SK-N-SH (cell line): Measurements from ENCODE around the gene ERMARD. TPM values are rescaled to one million over a fixed set of nuclear protein-coding genes. Genes with fewer than 3 reads are reported as not detected.

Source experiments
- CTCF ChIA-PET: fragments of 300-600, 350-600 bp; formaldehyde crosslinking; extraction: SDS; loops from one replicate; lab custom pipeline; 2021; lab: Yijun Ruan, JAX
- POLR2A ChIA-PET: fragments of 350-600 bp; sonication (Branson Sonifier 250); formaldehyde crosslinking; extraction: SDS; loops from one replicate; lab custom pipeline; 2020; ENCODE audit warnings: antibody characterized with exemption, inconsistent platforms; lab: Yijun Ruan, JAX
- DNase-seq: peaks from one replicate; pipeline ENCODE4 v3.0.0; 2012
- H2AFZ ChIP-seq: fragments of 200-600 bp; sonication (generic); 2 replicates; pipeline ENCODE4 v1.8.1; 2016; ENCODE audit warnings: antibody characterized with exemption, mild to moderate bottlenecking, low read depth
- H3F3A ChIP-seq: fragments of 200-600 bp; sonication (generic); replicated peaks from 2 replicates; pipeline ENCODE3; 2016; ENCODE audit warnings: antibody characterized with exemption, mild to moderate bottlenecking; ENCODE audit not compliant: insufficient read depth
- H3K27ac ChIP-seq, 2 experiments: fragments of 200-500 bp in 1 of 2; fragments of 200-600 bp in 1 of 2; sonication (Bioruptor generic) in 1 of 2; sonication (generic), shearing (Covaris generic) in 1 of 2; 2 replicates each; pipeline versions ENCODE4 v1.5.1 to v1.6.1; 2014 to 2016; ENCODE audit warnings: low read depth in 2 of 2, inconsistent platforms in 1 of 2, low read length in 1 of 2, mild to moderate bottlenecking in 1 of 2, mixed read lengths in 1 of 2
- H3K27me3 ChIP-seq: fragments of 200-600 bp; sonication (generic), shearing (Covaris generic); 2 replicates; pipeline ENCODE4 v1.6.1; 2016; ENCODE audit warnings: mixed run types; ENCODE audit not compliant: insufficient read depth
- H3K36me3 ChIP-seq, 2 experiments: fragments of 200-500 bp in 1 of 2; fragments of 200-600 bp in 1 of 2; sonication (Bioruptor generic) in 1 of 2; sonication (generic) in 1 of 2; replicated peaks in 1 of 2; 2 replicates each; pipeline versions ENCODE3 to v1.5.1; 2014 to 2016; ENCODE audit warnings: low read length in 1 of 2, mild to moderate bottlenecking in 1 of 2; ENCODE audit not compliant: insufficient read depth in 2 of 2, control insufficient read depth in 1 of 2
- H3K4me1 ChIP-seq, 2 experiments: fragments of 200-500 bp in 1 of 2; fragments of 200-600 bp in 1 of 2; sonication (Bioruptor generic) in 1 of 2; sonication (generic), shearing (Covaris generic) in 1 of 2; 2 replicates each; pipeline versions ENCODE4 v1.5.1 to v1.6.1; 2014 to 2016; ENCODE audit warnings: low read depth in 1 of 2, low read length in 1 of 2, mixed run types in 1 of 2; ENCODE audit not compliant: insufficient read depth in 2 of 2, control insufficient read depth in 1 of 2
- H3K4me2 ChIP-seq: fragments of 200-600 bp; sonication (generic), shearing (Covaris generic); 2 replicates; pipeline ENCODE4 v1.6.1; 2017; ENCODE audit warnings: mixed run types
- H3K4me3 ChIP-seq, 2 experiments: fragments of 200-500 bp in 1 of 2; fragments of 200-600 bp in 1 of 2; sonication (Bioruptor generic) in 1 of 2; sonication (generic), shearing (Covaris generic) in 1 of 2; 2 replicates each; pipeline versions ENCODE4 v1.5.1 to v1.8.1; 2014 to 2016; ENCODE audit warnings: low read depth in 2 of 2, inconsistent platforms in 1 of 2, low read length in 1 of 2, mild to moderate bottlenecking in 1 of 2, mixed read lengths in 1 of 2, moderate library complexity in 1 of 2
- H3K79me2 ChIP-seq: fragments of 200-600 bp; sonication (generic); 2 replicates; pipeline ENCODE4 v1.8.1; 2017; ENCODE audit warnings: mild to moderate bottlenecking; ENCODE audit not compliant: insufficient read depth
- H3K9ac ChIP-seq: fragments of 200-600 bp; sonication (generic); 2 replicates; pipeline ENCODE4 v1.6.1; 2017; ENCODE audit warnings: mixed run types
- H3K9me2 ChIP-seq: fragments of 200-600 bp; sonication (generic); 2 replicates; pipeline ENCODE4 v1.6.1; 2017; ENCODE audit warnings: mixed run types
- H3K9me3 ChIP-seq: fragments of 200-600 bp; sonication (generic); 2 replicates; pipeline ENCODE4 v1.6.1; 2017; ENCODE audit warnings: mixed run types, mild to moderate bottlenecking, moderate library complexity
- H4K20me1 ChIP-seq: fragments of 200-600 bp; sonication (generic); 2 replicates; pipeline ENCODE4 v1.6.1; 2017; ENCODE audit warnings: mild to moderate bottlenecking, mixed run types; ENCODE audit not compliant: insufficient read depth
- CTCF ChIP-seq: fragments of 200-600 bp; sonication (generic); IDR thresholded peaks from 2 replicates; pipeline ENCODE4 v1.6.1; 2017; ENCODE audit warnings: antibody characterized with exemption, mild to moderate bottlenecking, moderate library complexity
- FOSL2 ChIP-seq: IDR thresholded peaks from 2 replicates; pipeline ENCODE4 v1.4.0; 2012; ENCODE audit warnings: low read depth, mild to moderate bottlenecking, moderate library complexity, borderline replicate concordance
- FOXJ3 ChIP-seq: sonication (generic); formaldehyde crosslinking; IDR thresholded peaks from 2 replicates; pipeline ENCODE4 v1.5.1; 2020; ENCODE audit warnings: mild to moderate bottlenecking, missing genetic modification reagents
- FOXM1 ChIP-seq: IDR thresholded peaks from 2 replicates; pipeline ENCODE4 v1.4.0; 2012; ENCODE audit warnings: low read depth, mild to moderate bottlenecking
- GABPA ChIP-seq: IDR thresholded peaks from 2 replicates; pipeline ENCODE4 v1.4.0; 2012; ENCODE audit warnings: low read depth, mild to moderate bottlenecking
- GATA2 ChIP-seq: sonication (generic); formaldehyde crosslinking; IDR thresholded peaks from 2 replicates; pipeline ENCODE4 v1.5.0; 2020; ENCODE audit warnings: mild to moderate bottlenecking, missing genetic modification reagents
- JUND ChIP-seq: IDR thresholded peaks from 2 replicates; pipeline ENCODE4 v1.4.0; 2012
- MXI1 ChIP-seq: IDR thresholded peaks from 2 replicates; pipeline ENCODE4 v1.6.1; 2012; ENCODE audit warnings: mild to moderate bottlenecking, low read depth, low read length, improper control_type of control experiment
- NFIC ChIP-seq: IDR thresholded peaks from 2 replicates; pipeline ENCODE4 v1.4.0; 2012; ENCODE audit warnings: borderline replicate concordance
- PBX3 ChIP-seq: IDR thresholded peaks from 2 replicates; pipeline ENCODE4; 2012
- POLR2AphosphoS5 ChIP-seq: IDR thresholded peaks from 2 replicates; pipeline ENCODE4 v1.6.1; 2012; ENCODE audit warnings: low read depth, low read length
- RFX5 ChIP-seq: IDR thresholded peaks from 2 replicates; pipeline ENCODE4 v1.6.1; 2012; ENCODE audit warnings: mild to moderate bottlenecking, improper control_type of control experiment, low read length
- RXRA ChIP-seq: IDR thresholded peaks from 2 replicates; pipeline ENCODE4 v1.4.0; 2012; ENCODE audit warnings: low read depth, mild to moderate bottlenecking, borderline replicate concordance
- SIN3A ChIP-seq: IDR thresholded peaks from 2 replicates; pipeline ENCODE4 v1.6.1; 2012; ENCODE audit warnings: low read depth, mild to moderate bottlenecking, low read length, moderate library complexity, borderline replicate concordance
- SMC3 ChIP-seq: IDR thresholded peaks from 2 replicates; pipeline ENCODE4 v1.6.1; 2012; ENCODE audit warnings: low read depth, low read length, improper control_type of control experiment
- TAF1 ChIP-seq: IDR thresholded peaks from 2 replicates; pipeline ENCODE4 v1.6.1; 2012; ENCODE audit warnings: low read depth, mild to moderate bottlenecking, low read length, moderate library complexity, borderline replicate concordance
- TCF12 ChIP-seq: IDR thresholded peaks from 2 replicates; pipeline ENCODE4 v1.4.0; 2012
- USF1 ChIP-seq: IDR thresholded peaks from 2 replicates; pipeline ENCODE4 v1.4.0; 2012; ENCODE audit warnings: low read depth, borderline replicate concordance
- YY1 ChIP-seq: IDR thresholded peaks from 2 replicates; pipeline ENCODE4 v1.4.0; 2012; ENCODE audit warnings: low read depth, mild to moderate bottlenecking
- ZBTB33 ChIP-seq: IDR thresholded peaks from 2 replicates; pipeline ENCODE4 v1.4.0; 2012; ENCODE audit warnings: low read depth, borderline replicate concordance
- polyA plus RNA-seq, 3 experiments: library from polyadenylated mRNA; depleted of rRNA; stranded (reverse); fragments of >200 nt; gene quantifications; 2 replicates each; pipeline ENCODE4 v1.2.3, GENCODE V29; 2012

ERMARD gene
- polyA plus RNA-seq, 1 of the 3 experiments (the other 2 are of a cell fraction), result 43.2 TPM

- no peak overlapping the region for H3K4me3 ChIP-seq
- no peaks in the 10 kb centered on the region for H3K27me3 ChIP-seq
- ChIA-PET CTCF (interaction anchor here (1.0 to 10.9 kb wide), 4 partner anchors 15 to 719 kb away, joined by 3 to 80 read pairs (median 9); no protein-coding TSS in a partner anchor), POLR2A (interaction anchor here (0.6 to 0.9 kb wide), 3 partner anchors 9 to 748 kb away, joined by 3 read pairs; no protein-coding TSS in a partner anchor)
- no peak for DNase-seq
- H3K79me2 ChIP-seq, result no peaks in the 10 kb centered on the region
- H2AFZ ChIP-seq, result no peak overlapping the region
- TF ChIP-seq GATA2 (CRISPR knock-in tag) (no peak), RXRA (no peak), FOXM1 (no peak), NFIC (no peak), MXI1 (no peak), RFX5 (no peak), SMC3 (no peak), PBX3 (no peak), FOXJ3 (no peak), CTCF (no peak), USF1 (no peak), SIN3A (no peak), POLR2AphosphoS5 (no peak), ZBTB33 (no peak), JUND (no peak), FOSL2 (no peak), YY1 (no peak), TAF1 (no peak), GABPA (no peak), TCF12 (no peak)
- H3F3A ChIP-seq, result no peaks in the 10 kb centered on the region
- H3K4me2 ChIP-seq, result no peak overlapping the region
- H3K9ac ChIP-seq, result no peak overlapping the region
- no peaks in the 10 kb centered on the region for H3K9me3 ChIP-seq
- no peaks in the 10 kb centered on the region; a peak in 1 of 4 replicates for H3K4me1 ChIP-seq
- no peaks in the 10 kb centered on the region for H4K20me1 ChIP-seq
- no peaks in the 10 kb centered on the region for H3K36me3 ChIP-seq
- H3K27ac ChIP-seq, result no peak overlapping the region
- H3K9me2 ChIP-seq, result no peaks in the 10 kb centered on the region
These were observed 53.0 kb downstream of the ERMARD start for GRCh38 chr6:169804427-169804826.
